ENCODE data around the gene ADD1. TPM values are rescaled to one million over a fixed set of nuclear protein-coding genes. Genes with fewer than 3 reads are reported as not detected.

ADD1 gene
- total and polyA plus RNA-seq, 4 donors = 62.2 to 142 (median 83.4) TPM

- WGBS = 87% methylated on average over 24 of the region's 24 CpGs
- H3K27me3 ChIP-seq (ENCODE audit: control insufficient read depth in 4 of 4, insufficient read depth in 4 of 4, low read length in 3 of 4) = no peaks in the 10 kb centered on the region
- H3K9ac ChIP-seq (ENCODE audit: low read depth in 1 of 2, low read length in 2 of 2) = no peak overlapping the region
- H3K9me3 ChIP-seq (ENCODE audit: control insufficient read depth in 4 of 4, low read length in 3 of 4) = no peaks in the 10 kb centered on the region
- H3K36me3 ChIP-seq (ENCODE audit: control insufficient read depth in 4 of 4, insufficient read depth in 3 of 4, low read depth in 1 of 4, low read length in 3 of 4) = peaks cover 24 to 83% (median 49%) of the 10 kb centered on the region in 4 donors
- peaks cover under 1 to 12% (median 9%) of the 10 kb centered on the region in 4 donors for H3K4me1 ChIP-seq (ENCODE audit: control insufficient read depth in 4 of 4, insufficient read depth in 4 of 4, low read length in 3 of 4)
- no peak overlapping the region for H3K4me3 ChIP-seq (ENCODE audit: low read depth in 1 of 3, low read length in 3 of 3)
- DNase-seq (ENCODE audit: low spot score) = no peak
- H3K27ac ChIP-seq (ENCODE audit: low read depth in 1 of 2, low read length in 2 of 2) = no peak overlapping the region
- TF ChIP-seq FOXA2 (IDR thresholded peaks at IDR 0.05) (no peak), NR2F2 (IDR thresholded peaks at IDR 0.05) (no peak)
These were observed 15.5 kb upstream of the ADD1 start for GRCh38 chr4:2827874-2828751.

DNA sequence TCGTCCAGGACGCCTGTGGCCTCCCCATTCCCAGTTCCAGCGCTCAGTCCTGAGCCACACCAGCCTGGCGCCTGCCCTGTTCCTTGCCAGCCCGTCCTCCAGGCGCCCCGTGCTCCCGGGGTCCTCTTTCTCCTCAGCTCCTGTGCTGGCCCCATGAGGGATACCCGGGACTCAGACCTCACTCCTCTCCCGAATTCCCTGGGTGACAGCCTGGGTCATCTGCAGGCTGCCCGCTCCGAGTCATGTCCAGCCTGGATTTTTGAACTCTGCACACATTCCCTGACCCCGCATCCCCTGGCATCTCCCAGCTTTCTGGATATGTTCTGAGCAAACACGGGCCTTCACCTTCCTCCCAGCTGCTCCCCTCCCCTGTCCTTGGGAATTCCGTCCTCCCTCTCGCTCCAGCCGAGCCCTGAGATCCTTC is 14.9 kb upstream of the ADD1 start:
- TF ChIP-seq MAX (IDR thresholded peaks at IDR 0.05) = no peak
- no peak for TF ChIP-seq HNF4A (conservative IDR thresholded peaks at IDR 0.05)
- TF ChIP-seq TAF1 (conservative IDR thresholded peaks at IDR 0.05) = no peak
- no peak for TF ChIP-seq RXRA (IDR thresholded peaks at IDR 0.05)
- no peak overlapping the region for H3K9ac ChIP-seq (ENCODE audit: low read depth in 1 of 2, low read length in 2 of 2)
- no peak overlapping the region for H3K4me3 ChIP-seq (ENCODE audit: low read depth in 1 of 3, low read length in 3 of 3)
- no peaks in the 10 kb centered on the region for H3K9me3 ChIP-seq (ENCODE audit: control insufficient read depth in 4 of 4, low read length in 3 of 4)
- DNase-seq (ENCODE audit: low spot score) = no peak
- peaks cover 0 to 6% (median 3%) of the 10 kb centered on the region in 4 donors for H3K4me1 ChIP-seq (ENCODE audit: control insufficient read depth in 4 of 4, insufficient read depth in 4 of 4, low read length in 3 of 4)
- WGBS = 94% methylated on average over 17 of the region's 17 CpGs
- H3K36me3 ChIP-seq (ENCODE audit: control insufficient read depth in 4 of 4, insufficient read depth in 3 of 4, low read depth in 1 of 4, low read length in 3 of 4) = peaks cover 29 to 90% (median 51%) of the 10 kb centered on the region in 4 donors
- no peak overlapping the region for H3K27ac ChIP-seq (ENCODE audit: low read depth in 1 of 2, low read length in 2 of 2)
- no peaks in the 10 kb centered on the region for H3K27me3 ChIP-seq (ENCODE audit: control insufficient read depth in 4 of 4, insufficient read depth in 4 of 4, low read length in 3 of 4)

- no peak for TF ChIP-seq JUND (IDR thresholded peaks at IDR 0.05)
- TF ChIP-seq, protein P1, sequence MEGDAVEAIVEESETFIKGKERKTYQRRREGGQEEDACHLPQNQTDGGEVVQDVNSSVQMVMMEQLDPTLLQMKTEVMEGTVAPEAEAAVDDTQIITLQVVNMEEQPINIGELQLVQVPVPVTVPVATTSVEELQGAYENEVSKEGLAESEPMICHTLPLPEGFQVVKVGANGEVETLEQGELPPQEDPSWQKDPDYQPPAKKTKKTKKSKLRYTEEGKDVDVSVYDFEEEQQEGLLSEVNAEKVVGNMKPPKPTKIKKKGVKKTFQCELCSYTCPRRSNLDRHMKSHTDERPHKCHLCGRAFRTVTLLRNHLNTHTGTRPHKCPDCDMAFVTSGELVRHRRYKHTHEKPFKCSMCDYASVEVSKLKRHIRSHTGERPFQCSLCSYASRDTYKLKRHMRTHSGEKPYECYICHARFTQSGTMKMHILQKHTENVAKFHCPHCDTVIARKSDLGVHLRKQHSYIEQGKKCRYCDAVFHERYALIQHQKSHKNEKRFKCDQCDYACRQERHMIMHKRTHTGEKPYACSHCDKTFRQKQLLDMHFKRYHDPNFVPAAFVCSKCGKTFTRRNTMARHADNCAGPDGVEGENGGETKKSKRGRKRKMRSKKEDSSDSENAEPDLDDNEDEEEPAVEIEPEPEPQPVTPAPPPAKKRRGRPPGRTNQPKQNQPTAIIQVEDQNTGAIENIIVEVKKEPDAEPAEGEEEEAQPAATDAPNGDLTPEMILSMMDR (IDR thresholded peaks at IDR 0.05; ENCODE audit: low read depth, low read length, missing input control) = no peak
- Histone ChIP-seq H3K9ac (ENCODE audit: low read depth in 1 of 2, low read length in 2 of 2) (no peak overlapping the region), H3K4me3 (ENCODE audit: low read depth in 1 of 3, low read length in 3 of 3) (no peak overlapping the region), H3K9me3 (ENCODE audit: control insufficient read depth in 4 of 4, low read length in 3 of 4) (no peaks in the 10 kb centered on the region), H3K27me3 (ENCODE audit: control insufficient read depth in 4 of 4, insufficient read depth in 4 of 4, low read length in 3 of 4) (no peaks in the 10 kb centered on the region), H3K4me1 (ENCODE audit: control insufficient read depth in 4 of 4, insufficient read depth in 4 of 4, low read length in 3 of 4) (peaks cover 0 to 2% (median under 1%) of the 10 kb centered on the region in 4 donors), H3K36me3 (ENCODE audit: control insufficient read depth in 4 of 4, insufficient read depth in 3 of 4, low read depth in 1 of 4, low read length in 3 of 4) (peaks cover 26 to 91% (median 51%) of the 10 kb centered on the region in 4 donors), H3K27ac (ENCODE audit: low read depth in 1 of 2, low read length in 2 of 2) (no peak overlapping the region)
- no peak for DNase-seq (ENCODE audit: low spot score)
- WGBS = 95% methylated on average over 18 of the region's 18 CpGs
These were observed 14.2 kb upstream of the ADD1 start for GRCh38 chr4:2829321-2829932.

DNA sequence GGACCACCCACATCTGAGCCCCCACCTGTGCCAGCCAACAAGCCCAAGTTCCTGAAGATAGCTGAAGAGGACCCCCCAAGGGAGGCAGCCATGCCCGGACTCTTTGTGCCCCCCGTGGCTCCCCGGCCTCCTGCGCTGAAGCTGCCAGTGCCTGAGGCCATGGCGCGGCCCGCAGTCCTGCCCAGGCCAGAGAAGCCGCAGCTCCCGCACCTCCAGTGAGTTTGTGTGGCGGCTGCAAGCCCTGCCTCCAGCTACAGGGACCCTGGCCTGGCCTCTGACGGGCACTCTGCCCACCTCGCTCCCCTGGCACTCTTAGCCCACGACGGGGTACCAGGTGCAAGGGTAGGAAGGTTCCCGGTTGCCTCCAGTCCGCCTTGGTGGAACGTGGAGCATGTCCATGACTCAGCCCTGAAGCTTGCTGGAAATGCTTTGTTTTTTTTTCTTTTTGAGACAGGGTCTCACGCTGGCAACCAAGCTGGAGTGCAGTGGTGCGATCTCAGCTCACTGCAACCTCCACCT is 13.7 kb upstream of the ADD1 start:
- Histone ChIP-seq H3K9ac (ENCODE audit: low read depth in 1 of 2, low read length in 2 of 2) (no peak overlapping the region), H3K36me3 (ENCODE audit: control insufficient read depth in 4 of 4, insufficient read depth in 3 of 4, low read depth in 1 of 4, low read length in 3 of 4) (peaks cover 21 to 90% (median 50%) of the 10 kb centered on the region in 4 donors), H3K27me3 (ENCODE audit: control insufficient read depth in 4 of 4, insufficient read depth in 4 of 4, low read length in 3 of 4) (no peaks in the 10 kb centered on the region), H3K27ac (ENCODE audit: low read depth in 1 of 2, low read length in 2 of 2) (no peak overlapping the region), H3K4me1 (ENCODE audit: control insufficient read depth in 4 of 4, insufficient read depth in 4 of 4, low read length in 3 of 4) (peaks cover 0 to 7% (median under 1%) of the 10 kb centered on the region in 4 donors), H3K4me3 (ENCODE audit: low read depth in 1 of 3, low read length in 3 of 3) (no peak overlapping the region), H3K9me3 (ENCODE audit: control insufficient read depth in 4 of 4, low read length in 3 of 4) (no peaks in the 10 kb centered on the region)
- 97% methylated on average over 19 of the region's 19 CpGs for WGBS
- no peak for DNase-seq (ENCODE audit: low spot score)
- TF ChIP-seq, protein P1 (IDR thresholded peaks at IDR 0.05; ENCODE audit: low read depth, low read length, missing input control) = no peak
- TF ChIP-seq ZBTB33 (IDR thresholded peaks at IDR 0.05) (no peak), HNF4A (conservative IDR thresholded peaks at IDR 0.05) (no peak), HNF4G (IDR thresholded peaks at IDR 0.05) (no peak), GABPA (IDR thresholded peaks at IDR 0.05 in 1 of 2, conservative IDR thresholded peaks at IDR 0.05 in 1 of 2) (no peak), RXRA (IDR thresholded peaks at IDR 0.05) (no peak), FOXA2 (IDR thresholded peaks at IDR 0.05) (no peak), JUND (IDR thresholded peaks at IDR 0.05) (no peak), EGR1 (IDR thresholded peaks at IDR 0.05; ENCODE audit: low read depth in 2 of 2) (no peak), FOXA1 (IDR thresholded peaks at IDR 0.05) (no peak), RAD21 (IDR thresholded peaks at IDR 0.05) (no peak), NR2F2 (IDR thresholded peaks at IDR 0.05) (no peak)
